ENCODE results near the gene IL34. TPM values are rescaled to one million over a fixed set of nuclear protein-coding genes. Genes with fewer than 3 reads are reported as not detected.
"Not testable (repeated sequence)": the region's sequence is repeated elsewhere in the genome, so short reads cannot be mapped to it uniquely, and the experiment has no call there.

IL34 gene
- total RNA-seq, 1 experiment from 2014 or later = not detected

DNA sequence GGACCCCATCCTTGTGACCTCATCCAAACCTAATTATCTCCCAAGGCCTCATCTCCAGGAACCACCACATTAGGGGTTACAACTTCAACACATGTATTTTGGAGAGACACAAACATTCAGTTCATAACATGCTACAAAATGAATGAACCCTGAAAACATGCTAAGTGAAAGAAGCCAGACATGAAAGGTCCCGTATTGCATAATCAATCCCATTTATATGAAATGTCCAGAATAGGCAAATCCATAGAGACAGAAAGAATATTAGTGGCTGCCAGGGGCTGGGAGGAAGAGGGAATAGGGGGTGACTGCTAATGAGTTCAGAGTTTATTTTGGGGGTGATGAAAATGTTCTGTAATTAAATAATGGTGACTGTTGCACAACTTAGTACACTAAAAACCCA, 3.7 kb upstream of the IL34 start (continued):
- TF ChIP-seq EZH2phosphoT487 (IDR thresholded peaks at IDR 0.05; ENCODE audit: borderline replicate concordance) (no peak), CEBPB (IDR thresholded peaks at IDR 0.05; ENCODE audit: low read depth) (no peak)

DNA sequence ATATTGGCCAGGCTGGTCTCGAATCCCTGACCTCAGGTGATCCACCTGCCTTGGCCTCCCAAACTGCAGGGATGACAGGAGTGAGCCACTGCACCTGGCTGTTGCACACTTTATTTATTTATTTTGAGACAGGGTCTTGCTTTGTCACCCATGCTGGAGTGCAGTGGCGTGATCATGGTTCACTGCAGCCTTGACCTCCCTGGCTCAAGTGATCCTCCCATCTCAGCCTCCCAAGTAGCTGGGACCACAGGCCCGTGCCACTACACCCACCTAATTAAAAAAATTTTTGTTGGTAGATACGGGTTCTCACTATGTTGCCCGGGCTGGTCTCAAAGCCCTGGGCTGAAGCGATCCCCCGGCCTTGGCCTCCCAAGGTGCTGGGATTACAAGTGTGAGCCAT, 3.1 kb upstream of the IL34 start:
- ATAC-seq; POLR2A ChIA-PET; H3K4me3 ChIP-seq (replicated peaks in 1 of 2; ENCODE audit: low read depth in 1 of 2, low read length in 2 of 2); H2AFZ ChIP-seq (ENCODE audit: low read depth, low read length, poor library complexity, severe bottlenecking); H3K4me1 ChIP-seq (ENCODE audit: control insufficient read depth in 1 of 2, insufficient read depth in 2 of 2, low read length in 2 of 2); H3K4me2 ChIP-seq (ENCODE audit: low read length); H3K27me3 ChIP-seq (ENCODE audit: insufficient read depth, low read length); H3K9me2 ChIP-seq (ENCODE audit: insufficient read depth); H3K9ac ChIP-seq (ENCODE audit: low read length); H3K36me3 ChIP-seq (ENCODE audit: control insufficient read depth in 1 of 2, insufficient read depth in 2 of 2, low read length in 2 of 2); intact Hi-C loops (cut with micrococcal nuclease); BruUV-seq (replicated peaks); DNase-seq (ENCODE audit: low read depth, low spot score); H3K9me3 ChIP-seq (ENCODE audit: control insufficient read depth in 1 of 2, insufficient read depth in 1 of 2, low read depth in 1 of 2, low read length in 2 of 2); H3K79me2 ChIP-seq (ENCODE audit: insufficient read depth, low read length); CTCF ChIA-PET; H3K27ac ChIP-seq (ENCODE audit: low read depth, low read length); RAD21 ChIA-PET (ENCODE audit: low non-redundant PET in 1 of 2, low total read pairs in 2 of 2, uncharacterized antibody in 2 of 2, unreplicated experiment in 2 of 2); H4K20me1 ChIP-seq (ENCODE audit: insufficient read depth): not testable (repeated sequence)

DNA sequence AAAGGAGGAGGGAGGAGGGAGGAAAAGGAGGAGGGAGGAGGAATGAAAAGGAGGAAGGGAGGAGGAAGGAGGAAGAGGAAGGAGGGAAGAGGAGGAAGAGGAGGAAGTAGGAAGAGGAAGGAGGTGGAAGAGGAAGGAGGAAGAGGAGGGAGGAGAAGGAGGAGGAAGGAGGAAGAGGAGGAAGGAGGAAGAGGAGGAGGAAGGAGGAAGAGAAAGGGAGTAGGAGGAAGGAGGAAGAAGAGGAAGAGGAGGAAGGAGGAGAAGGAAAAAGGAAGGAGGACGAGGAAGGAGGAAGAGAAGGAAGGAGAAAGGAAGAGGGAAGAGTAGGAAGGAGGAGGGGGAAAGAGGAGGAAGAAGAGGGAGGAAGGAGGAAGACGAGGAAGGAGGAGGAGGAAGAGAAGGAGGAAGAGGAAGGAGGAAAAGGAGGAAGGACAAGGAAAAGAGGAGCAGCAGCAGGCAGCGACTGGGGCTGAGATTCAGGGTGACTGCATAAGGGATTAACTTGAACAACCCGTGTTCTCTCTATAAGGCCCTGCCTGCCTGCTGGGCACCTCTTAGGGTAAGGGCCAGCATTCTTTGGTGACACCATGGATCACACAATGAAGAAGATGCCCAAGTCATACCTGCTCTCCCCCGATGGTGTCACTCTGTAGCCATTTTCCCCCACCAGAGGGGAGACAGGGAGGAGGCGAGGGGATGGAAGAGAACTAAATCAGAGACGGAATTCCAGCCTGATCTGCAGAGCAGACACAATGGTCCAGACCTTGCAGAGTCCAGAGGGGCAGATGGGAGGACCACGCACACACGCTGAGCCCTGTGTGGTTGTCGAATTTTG, 1.4 kb upstream of the IL34 start:
- H3K4me1 ChIP-seq (ENCODE audit: control insufficient read depth in 1 of 2, insufficient read depth in 2 of 2, low read length in 2 of 2) = no peaks in the 10 kb centered on the region
- intact Hi-C loops (cut with micrococcal nuclease) = no loop called here
- no peak overlapping the region for H3K4me3 ChIP-seq (replicated peaks in 1 of 2; ENCODE audit: low read depth in 1 of 2, low read length in 2 of 2)
- ChIA-PET POLR2A (no interaction called here), CTCF (no interaction called here), RAD21 (ENCODE audit: low non-redundant PET in 1 of 2, low total read pairs in 2 of 2, uncharacterized antibody in 2 of 2, unreplicated experiment in 2 of 2) (interaction anchor here in 1 of 2 experiments (0.6 kb wide), 1 partner anchor 126 kb away, joined by 9 read pairs; no protein-coding TSS in a partner anchor)
- no TSS peak for BruUV-seq (replicated peaks)
- ATAC-seq (peak; percentile 75), DNase-seq (ENCODE audit: low read depth, low spot score) (no peak)
- H3K27me3 ChIP-seq (ENCODE audit: insufficient read depth, low read length) = no peaks in the 10 kb centered on the region
- H4K20me1 ChIP-seq (ENCODE audit: insufficient read depth) = no peaks in the 10 kb centered on the region
- H3K9me2 ChIP-seq (ENCODE audit: insufficient read depth) = no peaks in the 10 kb centered on the region
- H3K36me3 ChIP-seq (ENCODE audit: control insufficient read depth in 1 of 2, insufficient read depth in 2 of 2, low read length in 2 of 2) = no peaks in the 10 kb centered on the region
- no peaks in the 10 kb centered on the region for H3K9me3 ChIP-seq (ENCODE audit: control insufficient read depth in 1 of 2, insufficient read depth in 1 of 2, low read depth in 1 of 2, low read length in 2 of 2)
- H2AFZ ChIP-seq (ENCODE audit: low read depth, low read length, poor library complexity, severe bottlenecking) = no peak overlapping the region
- H3K4me2 ChIP-seq (ENCODE audit: low read length) = no peak overlapping the region
- H3K9ac ChIP-seq (ENCODE audit: low read length) = no peak overlapping the region
- H3K79me2 ChIP-seq (ENCODE audit: insufficient read depth, low read length) = no peaks in the 10 kb centered on the region
- H3K27ac ChIP-seq (ENCODE audit: low read depth, low read length) = no peak overlapping the region
- TF ChIP-seq EZH2phosphoT487 (IDR thresholded peaks at IDR 0.05; ENCODE audit: borderline replicate concordance) (no peak), CBX3 (IDR thresholded peaks at IDR 0.05; ENCODE audit: low read depth) (no peak), EGR1 (IDR thresholded peaks at IDR 0.05; ENCODE audit: low read depth) (no peak), TCF7L2 (IDR thresholded peaks at IDR 0.05; ENCODE audit: borderline replicate concordance, extremely low read depth, insufficient read depth, insufficient read length) (no peak), FOSL1 (IDR thresholded peaks at IDR 0.05; ENCODE audit: low read depth) (no peak), JUND (IDR thresholded peaks at IDR 0.05) (no peak), ZFX (IDR thresholded peaks at IDR 0.05) (no peak), CEBPB (IDR thresholded peaks at IDR 0.05; ENCODE audit: low read depth) (no peak), SP1 (IDR thresholded peaks at IDR 0.05; ENCODE audit: low read depth) (no peak), RAD21 (IDR thresholded peaks at IDR 0.05; ENCODE audit: low read depth) (peak; percentile 46), SIN3A (IDR thresholded peaks at IDR 0.05; ENCODE audit: low read depth) (no peak)
- TF ChIP-seq, protein P1, sequence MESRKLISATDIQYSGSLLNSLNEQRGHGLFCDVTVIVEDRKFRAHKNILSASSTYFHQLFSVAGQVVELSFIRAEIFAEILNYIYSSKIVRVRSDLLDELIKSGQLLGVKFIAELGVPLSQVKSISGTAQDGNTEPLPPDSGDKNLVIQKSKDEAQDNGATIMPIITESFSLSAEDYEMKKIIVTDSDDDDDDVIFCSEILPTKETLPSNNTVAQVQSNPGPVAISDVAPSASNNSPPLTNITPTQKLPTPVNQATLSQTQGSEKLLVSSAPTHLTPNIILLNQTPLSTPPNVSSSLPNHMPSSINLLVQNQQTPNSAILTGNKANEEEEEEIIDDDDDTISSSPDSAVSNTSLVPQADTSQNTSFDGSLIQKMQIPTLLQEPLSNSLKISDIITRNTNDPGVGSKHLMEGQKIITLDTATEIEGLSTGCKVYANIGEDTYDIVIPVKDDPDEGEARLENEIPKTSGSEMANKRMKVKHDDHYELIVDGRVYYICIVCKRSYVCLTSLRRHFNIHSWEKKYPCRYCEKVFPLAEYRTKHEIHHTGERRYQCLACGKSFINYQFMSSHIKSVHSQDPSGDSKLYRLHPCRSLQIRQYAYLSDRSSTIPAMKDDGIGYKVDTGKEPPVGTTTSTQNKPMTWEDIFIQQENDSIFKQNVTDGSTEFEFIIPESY (IDR thresholded peaks at IDR 0.05; ENCODE audit: extremely low read depth, insufficient replicate concordance, low read length) = no peak
- TF ChIP-seq, protein P2, sequence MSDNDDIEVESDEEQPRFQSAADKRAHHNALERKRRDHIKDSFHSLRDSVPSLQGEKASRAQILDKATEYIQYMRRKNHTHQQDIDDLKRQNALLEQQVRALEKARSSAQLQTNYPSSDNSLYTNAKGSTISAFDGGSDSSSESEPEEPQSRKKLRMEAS (IDR thresholded peaks at IDR 0.05) = no peak
- TF ChIP-seq, protein P3, sequence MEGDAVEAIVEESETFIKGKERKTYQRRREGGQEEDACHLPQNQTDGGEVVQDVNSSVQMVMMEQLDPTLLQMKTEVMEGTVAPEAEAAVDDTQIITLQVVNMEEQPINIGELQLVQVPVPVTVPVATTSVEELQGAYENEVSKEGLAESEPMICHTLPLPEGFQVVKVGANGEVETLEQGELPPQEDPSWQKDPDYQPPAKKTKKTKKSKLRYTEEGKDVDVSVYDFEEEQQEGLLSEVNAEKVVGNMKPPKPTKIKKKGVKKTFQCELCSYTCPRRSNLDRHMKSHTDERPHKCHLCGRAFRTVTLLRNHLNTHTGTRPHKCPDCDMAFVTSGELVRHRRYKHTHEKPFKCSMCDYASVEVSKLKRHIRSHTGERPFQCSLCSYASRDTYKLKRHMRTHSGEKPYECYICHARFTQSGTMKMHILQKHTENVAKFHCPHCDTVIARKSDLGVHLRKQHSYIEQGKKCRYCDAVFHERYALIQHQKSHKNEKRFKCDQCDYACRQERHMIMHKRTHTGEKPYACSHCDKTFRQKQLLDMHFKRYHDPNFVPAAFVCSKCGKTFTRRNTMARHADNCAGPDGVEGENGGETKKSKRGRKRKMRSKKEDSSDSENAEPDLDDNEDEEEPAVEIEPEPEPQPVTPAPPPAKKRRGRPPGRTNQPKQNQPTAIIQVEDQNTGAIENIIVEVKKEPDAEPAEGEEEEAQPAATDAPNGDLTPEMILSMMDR (IDR thresholded peaks at IDR 0.05 in 2 of 3, conservative IDR thresholded peaks at IDR 0.05 in 1 of 3; ENCODE audit: borderline replicate concordance in 1 of 3, insufficient read depth in 1 of 3, low read depth in 2 of 3, low read length in 2 of 3) = peak in 2 of 3 experiments; percentile 31 to 34; a peak in 3 of 6 replicates

Measured in HCT116 (cell line).